HG02840 (cell line): ENCODE data around the gene ACOT2.

Experiments
- ATAC-seq: cut with Tn5 transposase; IDR thresholded peaks from one replicate; pipeline ENCODE4 v1.9.1; 2021; ENCODE audit warnings: mild to moderate bottlenecking, moderate library complexity, moderate number of reproducible peaks; ENCODE audit not compliant: unreplicated experiment, low FRiP score

Gene ACOT2

DNA sequence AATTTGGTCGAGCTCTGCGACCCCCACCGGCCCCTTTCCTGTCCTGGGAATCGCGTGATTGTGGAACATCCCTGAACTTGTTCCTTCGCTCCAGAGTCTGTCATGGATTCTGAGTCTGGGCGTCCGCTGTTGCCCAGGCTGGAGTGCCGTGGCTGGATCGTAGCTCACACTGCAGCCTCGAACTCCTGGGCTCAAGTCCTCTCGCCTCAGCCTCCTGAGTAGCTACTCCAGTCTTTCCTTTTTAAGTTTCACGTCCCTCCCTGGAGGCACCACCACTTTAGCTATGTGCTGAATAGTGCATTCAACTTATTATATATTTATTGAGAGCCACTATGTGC is 44.0 kb downstream of the ACOT2 start:
- ATAC-seq: no peak

DNA sequence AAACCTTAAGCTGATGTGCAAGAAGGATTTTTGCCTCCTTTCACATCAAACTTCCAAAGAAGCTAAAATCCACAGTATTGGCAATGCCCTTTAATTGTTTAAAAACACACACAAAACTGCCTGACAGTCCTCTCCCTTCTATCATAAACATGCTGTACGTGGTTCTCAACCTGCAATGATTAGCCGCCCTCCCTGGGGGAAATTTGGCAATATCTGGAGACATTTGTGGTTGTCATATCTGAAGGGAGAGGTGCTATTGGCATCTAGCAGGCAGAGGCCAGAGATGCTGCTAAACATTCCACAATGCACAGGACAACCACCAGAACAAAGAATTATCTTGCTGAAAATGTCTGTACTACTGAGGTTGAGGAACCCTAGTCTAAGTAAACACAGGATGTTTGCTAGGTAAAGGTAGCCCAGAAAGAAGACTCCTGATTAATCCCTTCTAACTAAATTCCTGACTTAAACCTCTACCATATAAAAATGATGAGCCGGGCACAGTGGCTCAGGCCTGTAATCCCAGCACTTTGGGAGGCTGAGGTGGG is 44.5 kb downstream of the ACOT2 start:
- ATAC-seq: no peak

DNA sequence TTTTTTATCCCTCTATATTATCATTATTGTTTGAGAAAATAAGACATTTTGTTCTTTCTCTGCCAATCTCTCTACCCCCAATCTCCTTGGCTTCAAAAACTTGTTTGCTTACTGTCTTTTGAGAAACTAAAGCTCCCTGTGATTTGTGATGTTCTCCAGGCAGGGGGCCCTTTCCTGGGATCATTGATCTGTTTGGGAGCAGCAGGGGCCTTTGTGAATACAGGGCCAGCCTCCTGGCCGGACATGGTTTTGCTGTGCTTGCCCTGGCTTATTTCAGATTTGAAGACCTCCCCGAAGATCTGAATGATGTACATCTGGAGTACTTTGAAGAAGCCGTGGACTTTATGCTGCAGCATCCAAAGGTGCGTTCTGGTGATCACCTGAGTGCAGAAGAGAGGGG is 47.8 kb downstream of the ACOT2 start:
- no peak for ATAC-seq

DNA sequence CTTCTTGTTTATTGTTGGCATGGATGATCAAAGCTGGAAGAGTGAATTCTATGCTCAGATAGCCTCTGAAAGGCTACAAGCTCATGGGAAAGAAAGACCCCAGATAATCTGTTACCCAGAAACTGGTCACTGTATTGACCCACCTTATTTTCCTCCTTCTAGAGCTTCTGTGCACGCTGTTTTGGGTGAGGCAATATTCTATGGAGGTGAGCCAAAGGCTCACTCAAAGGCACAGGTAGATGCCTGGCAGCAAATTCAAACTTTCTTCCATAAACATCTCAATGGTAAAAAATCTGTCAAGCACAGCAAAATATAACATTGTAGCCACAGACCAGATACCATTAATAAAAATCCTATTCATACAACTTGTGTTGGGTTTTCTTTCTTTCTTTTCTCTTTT is 50.5 kb downstream of the ACOT2 start:
- ATAC-seq: no peak

DNA sequence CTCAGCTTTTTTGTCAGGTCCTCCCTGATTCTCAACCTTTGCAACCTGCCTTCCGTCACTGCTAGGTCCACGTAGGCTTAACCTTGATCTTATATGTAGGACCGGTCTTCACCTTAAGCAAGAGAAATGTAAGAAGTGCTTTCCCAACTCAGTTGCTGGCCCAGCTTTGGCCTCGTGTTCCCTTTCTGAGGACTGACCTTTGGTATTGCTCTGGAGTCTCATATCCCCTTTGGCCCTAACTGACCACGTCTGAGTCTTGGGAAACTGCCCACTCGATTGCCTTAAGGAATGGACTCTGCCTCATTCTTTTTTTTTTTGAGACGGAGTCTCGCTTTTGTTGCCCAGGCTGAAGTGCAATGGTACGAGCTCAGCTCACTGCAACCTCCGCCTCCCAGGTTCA is 51.3 kb downstream of the ACOT2 start:
- ATAC-seq: no peak

DNA sequence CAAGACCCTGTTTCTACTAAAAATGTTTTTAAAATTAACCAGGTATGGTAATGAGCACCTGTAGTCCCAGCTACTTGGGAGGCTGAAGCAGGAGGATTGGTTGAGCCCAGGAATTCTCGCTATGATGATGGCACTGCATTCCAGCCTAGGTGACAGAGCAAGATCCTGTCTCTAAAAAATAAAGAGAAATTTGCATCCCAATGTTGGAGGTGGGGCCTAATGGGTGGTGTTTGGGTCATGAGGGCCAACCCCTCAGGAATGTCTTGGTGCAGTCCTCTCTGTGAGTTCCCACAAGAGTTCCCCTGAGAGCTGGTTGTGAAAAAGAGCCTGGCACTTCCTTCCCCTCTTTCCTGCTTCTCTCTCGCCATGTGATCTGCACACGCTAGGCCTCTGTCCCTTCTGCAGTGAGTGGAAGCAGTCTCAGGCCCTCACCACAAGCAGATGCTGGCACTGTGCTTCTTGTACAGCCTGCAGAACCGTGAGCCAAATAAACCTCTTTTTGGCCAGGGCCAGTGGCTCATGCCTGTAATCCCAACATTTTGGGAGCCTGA is 54.6 kb downstream of the ACOT2 start:
- no peak for ATAC-seq
